Measurements from ENCODE around the gene METTL6.

The METTL6 gene

GRCh38 chr3:15361494-15362214, 65.7 kb downstream of the METTL6 start:
- no peak for DNase-seq

GRCh38 chr3:15360788-15361493, 66.4 kb downstream of the METTL6 start:
- DNase-seq, result no peak
